Measurements from ENCODE around the gene ITIH4.

Gene ITIH4

DNA sequence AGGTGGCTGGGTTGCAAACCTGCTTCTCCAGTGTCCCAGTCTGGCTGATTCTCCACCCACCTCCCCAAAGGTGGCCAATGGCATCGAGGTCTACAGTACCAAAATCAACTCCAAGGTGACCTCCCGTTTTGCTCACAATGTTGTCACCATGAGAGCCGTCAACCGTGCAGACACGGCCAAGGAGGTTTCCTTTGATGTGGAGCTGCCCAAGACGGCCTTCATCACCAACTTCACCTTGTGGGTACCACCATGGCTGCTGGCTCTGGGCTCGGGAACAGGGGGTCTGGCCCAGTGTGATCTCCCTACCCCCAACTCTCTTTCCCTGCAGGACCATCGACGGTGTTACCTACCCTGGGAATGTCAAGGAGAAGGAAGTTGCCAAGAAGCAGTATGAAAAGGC, 34.1 kb downstream of the ITIH4 start:
- no peak overlapping the region for H3K4me2 ChIP-seq (ENCODE audit: insufficient read depth, low read length)
- no peaks in the 10 kb centered on the region for H3K36me3 ChIP-seq (ENCODE audit: insufficient read depth, low read length)
- TF ChIP-seq, protein P1, sequence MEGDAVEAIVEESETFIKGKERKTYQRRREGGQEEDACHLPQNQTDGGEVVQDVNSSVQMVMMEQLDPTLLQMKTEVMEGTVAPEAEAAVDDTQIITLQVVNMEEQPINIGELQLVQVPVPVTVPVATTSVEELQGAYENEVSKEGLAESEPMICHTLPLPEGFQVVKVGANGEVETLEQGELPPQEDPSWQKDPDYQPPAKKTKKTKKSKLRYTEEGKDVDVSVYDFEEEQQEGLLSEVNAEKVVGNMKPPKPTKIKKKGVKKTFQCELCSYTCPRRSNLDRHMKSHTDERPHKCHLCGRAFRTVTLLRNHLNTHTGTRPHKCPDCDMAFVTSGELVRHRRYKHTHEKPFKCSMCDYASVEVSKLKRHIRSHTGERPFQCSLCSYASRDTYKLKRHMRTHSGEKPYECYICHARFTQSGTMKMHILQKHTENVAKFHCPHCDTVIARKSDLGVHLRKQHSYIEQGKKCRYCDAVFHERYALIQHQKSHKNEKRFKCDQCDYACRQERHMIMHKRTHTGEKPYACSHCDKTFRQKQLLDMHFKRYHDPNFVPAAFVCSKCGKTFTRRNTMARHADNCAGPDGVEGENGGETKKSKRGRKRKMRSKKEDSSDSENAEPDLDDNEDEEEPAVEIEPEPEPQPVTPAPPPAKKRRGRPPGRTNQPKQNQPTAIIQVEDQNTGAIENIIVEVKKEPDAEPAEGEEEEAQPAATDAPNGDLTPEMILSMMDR (IDR thresholded peaks at IDR 0.05; ENCODE audit: borderline replicate concordance, extremely low read depth, low read length, poor library complexity, severe bottlenecking), result no peak
- no peak for TF ChIP-seq EZH2 (IDR thresholded peaks at IDR 0.05; ENCODE audit: borderline replicate concordance, low read depth, low read length, severe bottlenecking)
- no peak overlapping the region for H3K27ac ChIP-seq (ENCODE audit: low read length)
- no peak overlapping the region for H2AFZ ChIP-seq (ENCODE audit: low read depth, low read length)
- H3K27me3 ChIP-seq (ENCODE audit: insufficient read depth, low read length, poor library complexity), result no peaks in the 10 kb centered on the region
- H4K20me1 ChIP-seq (ENCODE audit: insufficient read depth, low read length), result no peaks in the 10 kb centered on the region
- no peak for ATAC-seq (ENCODE audit: insufficient read depth, low read depth)
- no peaks in the 10 kb centered on the region for H3K79me2 ChIP-seq (ENCODE audit: insufficient read depth, low read length)
- H3K9me3 ChIP-seq (ENCODE audit: insufficient read depth, low read length, severe bottlenecking), result no peaks in the 10 kb centered on the region
- no peak overlapping the region for H3K4me3 ChIP-seq (ENCODE audit: low read depth in 1 of 2, low read length in 2 of 2)
- no peaks in the 10 kb centered on the region for H3K4me1 ChIP-seq (ENCODE audit: insufficient read depth, low read length)
- no peak overlapping the region for H3K9ac ChIP-seq (ENCODE audit: low read depth, low read length)
- DNase-seq, result no peak

DNA sequence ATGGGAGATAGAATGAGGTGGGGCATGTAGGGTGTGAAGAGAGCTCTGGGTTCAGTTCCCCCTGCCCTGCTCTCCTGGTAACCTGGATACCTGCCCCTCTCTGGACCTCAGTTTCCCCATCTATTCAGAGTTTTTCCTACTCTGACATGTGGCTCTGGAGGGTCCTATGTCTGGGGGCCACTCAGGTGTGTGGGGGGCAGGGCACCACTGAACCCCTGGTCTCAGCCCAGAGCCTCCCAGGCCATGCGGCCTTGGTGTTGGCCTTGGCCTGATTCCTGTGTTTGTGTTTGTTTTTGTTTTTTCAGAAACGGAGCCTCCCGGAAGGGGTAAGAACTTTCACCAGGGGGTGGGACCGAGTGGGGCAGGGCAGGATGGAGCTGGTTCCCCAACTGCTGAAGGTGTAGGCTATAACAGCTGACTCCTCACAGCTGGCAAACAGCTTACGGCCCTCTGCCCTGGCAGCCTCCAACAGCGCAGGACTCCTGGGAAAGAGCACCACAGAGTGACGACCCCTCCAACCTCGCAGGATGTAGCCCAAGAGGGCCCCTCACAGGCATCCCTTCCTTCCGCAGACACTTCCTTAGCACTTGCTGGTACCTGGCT, 35.1 kb downstream of the ITIH4 start:
- H3K27me3 ChIP-seq (ENCODE audit: insufficient read depth, low read length, poor library complexity), result no peaks in the 10 kb centered on the region
- no peak for DNase-seq
- no peak overlapping the region for H2AFZ ChIP-seq (ENCODE audit: low read depth, low read length)
- no peak for ATAC-seq (ENCODE audit: insufficient read depth, low read depth)
- no peaks in the 10 kb centered on the region for H3K4me1 ChIP-seq (ENCODE audit: insufficient read depth, low read length)
- H4K20me1 ChIP-seq (ENCODE audit: insufficient read depth, low read length), result no peaks in the 10 kb centered on the region
- no peak overlapping the region for H3K4me3 ChIP-seq (ENCODE audit: low read depth in 1 of 2, low read length in 2 of 2)
- H3K9me3 ChIP-seq (ENCODE audit: insufficient read depth, low read length, severe bottlenecking), result no peaks in the 10 kb centered on the region
- H3K36me3 ChIP-seq (ENCODE audit: insufficient read depth, low read length), result no peaks in the 10 kb centered on the region
- no peak overlapping the region for H3K27ac ChIP-seq (ENCODE audit: low read length)
- no peaks in the 10 kb centered on the region for H3K79me2 ChIP-seq (ENCODE audit: insufficient read depth, low read length)
- H3K9ac ChIP-seq (ENCODE audit: low read depth, low read length), result no peak overlapping the region
- TF ChIP-seq EZH2 (IDR thresholded peaks at IDR 0.05; ENCODE audit: borderline replicate concordance, low read depth, low read length, severe bottlenecking), result no peak
- TF ChIP-seq, protein P1 (IDR thresholded peaks at IDR 0.05; ENCODE audit: borderline replicate concordance, extremely low read depth, low read length, poor library complexity, severe bottlenecking), result no peak
- H3K4me2 ChIP-seq (ENCODE audit: insufficient read depth, low read length), result no peak overlapping the region

DNA sequence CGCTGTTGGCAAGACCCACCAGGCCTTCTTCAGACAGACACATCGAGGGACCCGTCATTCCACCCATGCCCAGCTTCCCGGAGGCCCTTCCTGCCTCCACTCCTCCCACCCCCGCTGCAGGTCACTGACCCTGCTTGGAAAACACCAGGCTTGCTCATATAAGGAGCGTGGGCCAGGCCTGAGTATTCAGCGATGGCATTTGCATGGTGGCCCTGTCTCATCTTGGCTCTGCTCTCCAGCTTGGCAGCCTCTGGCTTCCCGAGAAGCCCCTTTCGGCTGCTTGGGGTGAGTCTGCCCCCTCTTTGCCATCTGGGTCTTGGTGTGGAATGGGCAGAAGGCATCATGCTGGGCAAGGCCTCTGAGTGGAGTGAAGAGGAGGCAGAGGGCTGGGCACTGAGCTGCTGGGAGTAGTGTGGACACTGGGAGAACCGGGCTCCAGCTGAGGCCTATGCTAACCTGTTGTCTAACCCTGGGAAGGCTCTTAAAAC, 35.8 kb downstream of the ITIH4 start, which contains the start of gene ITIH3:
ITIH3 (plus strand) TSS at position 185 of the 488 bp plus-strand sequence; CDS start at position 193, 8 bp downstream.
- H3K4me3 ChIP-seq (ENCODE audit: low read depth in 1 of 2, low read length in 2 of 2), result no peak within 1 kb of the TSS
- H3K27me3 ChIP-seq (ENCODE audit: insufficient read depth, low read length, poor library complexity), result no peaks in the 10 kb centered on the region
- no peaks in the 10 kb centered on the region for H3K9me3 ChIP-seq (ENCODE audit: insufficient read depth, low read length, severe bottlenecking)
- no peaks in the 10 kb centered on the region for H3K36me3 ChIP-seq (ENCODE audit: insufficient read depth, low read length)
- H3K27ac ChIP-seq (ENCODE audit: low read length), result no peak within 1 kb of the TSS
- ATAC-seq (ENCODE audit: insufficient read depth, low read depth) (no peak), DNase-seq (no peak)
- no peak within 1 kb of the TSS for H3K4me2 ChIP-seq (ENCODE audit: insufficient read depth, low read length)
- no peaks in the 10 kb centered on the region for H3K79me2 ChIP-seq (ENCODE audit: insufficient read depth, low read length)
- H2AFZ ChIP-seq (ENCODE audit: low read depth, low read length), result no peak within 1 kb of the TSS; the same call in 1 of the 2 replicates
- no peak within 1 kb of the TSS for H3K9ac ChIP-seq (ENCODE audit: low read depth, low read length)
- H4K20me1 ChIP-seq (ENCODE audit: insufficient read depth, low read length), result no peaks in the 10 kb centered on the region
- TF ChIP-seq, protein P1 (IDR thresholded peaks at IDR 0.05; ENCODE audit: borderline replicate concordance, extremely low read depth, low read length, poor library complexity, severe bottlenecking), result no peak
- no peak for TF ChIP-seq EZH2 (IDR thresholded peaks at IDR 0.05; ENCODE audit: borderline replicate concordance, low read depth, low read length, severe bottlenecking)
- H3K4me1 ChIP-seq (ENCODE audit: insufficient read depth, low read length), result no peaks in the 10 kb centered on the region

Measured in DND-41 (cell line).